ENCODE data around the gene YPEL1.

- TF ChIP-seq CTCF (IDR thresholded peaks at IDR 0.05), result no peak
- TF ChIP-seq POLR2A (IDR thresholded peaks at IDR 0.05), result no peak
These were observed 74.7 kb downstream of the YPEL1 start for GRCh38 chr22:21660904-21661303.

All from right lobe of liver (tissue), 4 donors.